Measurements from ENCODE around the gene SLC22A6. TPM values are rescaled to one million over a fixed set of nuclear protein-coding genes. Genes with fewer than 3 reads are reported as not detected.

The SLC22A6 gene, protein sequence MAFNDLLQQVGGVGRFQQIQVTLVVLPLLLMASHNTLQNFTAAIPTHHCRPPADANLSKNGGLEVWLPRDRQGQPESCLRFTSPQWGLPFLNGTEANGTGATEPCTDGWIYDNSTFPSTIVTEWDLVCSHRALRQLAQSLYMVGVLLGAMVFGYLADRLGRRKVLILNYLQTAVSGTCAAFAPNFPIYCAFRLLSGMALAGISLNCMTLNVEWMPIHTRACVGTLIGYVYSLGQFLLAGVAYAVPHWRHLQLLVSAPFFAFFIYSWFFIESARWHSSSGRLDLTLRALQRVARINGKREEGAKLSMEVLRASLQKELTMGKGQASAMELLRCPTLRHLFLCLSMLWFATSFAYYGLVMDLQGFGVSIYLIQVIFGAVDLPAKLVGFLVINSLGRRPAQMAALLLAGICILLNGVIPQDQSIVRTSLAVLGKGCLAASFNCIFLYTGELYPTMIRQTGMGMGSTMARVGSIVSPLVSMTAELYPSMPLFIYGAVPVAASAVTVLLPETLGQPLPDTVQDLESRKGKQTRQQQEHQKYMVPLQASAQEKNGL
- polyA plus RNA-seq = not detected
- long read RNA-seq, donor 1 = 0 reads
- long read RNA-seq, donor 2 = 0 reads
- long read RNA-seq, donor 3 = 0 reads
- long read RNA-seq, donor 4 = 0 reads
- long read RNA-seq, donor 5 = 0 reads
- long read RNA-seq, donor 6 = 0 reads
- long read RNA-seq, donor 7 = 0 reads
- long read RNA-seq, donor 8 = 0 reads
- long read RNA-seq, donor 9 = 0 reads
- long read RNA-seq, donor 10 = 0 reads
- long read RNA-seq, donor 11 = 0 reads

DNA sequence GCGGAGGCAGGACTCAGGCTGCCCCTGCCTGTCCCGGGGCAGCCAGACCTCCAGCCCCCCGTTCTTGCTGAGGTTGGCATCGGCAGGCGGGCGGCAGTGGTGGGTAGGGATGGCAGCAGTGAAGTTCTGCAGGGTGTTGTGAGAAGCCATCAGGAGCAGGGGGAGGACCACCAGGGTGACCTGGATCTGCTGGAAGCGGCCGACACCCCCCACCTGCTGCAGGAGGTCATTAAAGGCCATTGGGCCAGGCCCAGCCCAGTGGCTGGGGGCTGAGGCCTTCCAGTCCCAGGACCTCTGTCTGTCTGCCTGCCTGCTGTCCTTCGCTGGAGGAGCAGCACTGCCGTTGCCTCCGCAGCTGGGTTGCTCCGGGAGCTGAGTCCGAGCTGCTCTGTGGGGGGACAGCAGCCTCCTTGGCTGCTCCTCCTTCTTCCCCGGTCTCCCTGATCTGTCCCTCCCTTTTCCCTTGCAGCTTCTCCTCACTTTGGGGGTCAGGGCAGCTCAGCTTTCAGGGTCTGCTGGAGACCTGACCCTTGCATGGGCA is at the start of gene SLC22A6:
TSS of gene SLC22A6 (minus strand) at position 517 of the 541 bp plus-strand sequence. CDS start at position 240, 277 bp downstream.
- Histone ChIP-seq H3K4me1 (ENCODE audit: control insufficient read depth, insufficient read depth, low read length) (no peaks in the 10 kb centered on the region), H3K27ac (ENCODE audit: low read length) (no peak within 1 kb of the TSS), H3K4me3 (ENCODE audit: low read length) (no peak within 1 kb of the TSS), H3K27me3 (ENCODE audit: control insufficient read depth, insufficient read depth, low read length) (peaks cover 13% of the 10 kb centered on the region), H3K36me3 (ENCODE audit: control insufficient read depth, insufficient read depth, low read length) (no peaks in the 10 kb centered on the region), H3K9me3 (ENCODE audit: control insufficient read depth, low read depth, low read length) (no peaks in the 10 kb centered on the region)
- no peak for DNase-seq
- WGBS (ENCODE audit: insufficient coverage, low lambda C conversion rate) = no CpG with 5 or more reads among the region's 14 CpGs

DNA sequence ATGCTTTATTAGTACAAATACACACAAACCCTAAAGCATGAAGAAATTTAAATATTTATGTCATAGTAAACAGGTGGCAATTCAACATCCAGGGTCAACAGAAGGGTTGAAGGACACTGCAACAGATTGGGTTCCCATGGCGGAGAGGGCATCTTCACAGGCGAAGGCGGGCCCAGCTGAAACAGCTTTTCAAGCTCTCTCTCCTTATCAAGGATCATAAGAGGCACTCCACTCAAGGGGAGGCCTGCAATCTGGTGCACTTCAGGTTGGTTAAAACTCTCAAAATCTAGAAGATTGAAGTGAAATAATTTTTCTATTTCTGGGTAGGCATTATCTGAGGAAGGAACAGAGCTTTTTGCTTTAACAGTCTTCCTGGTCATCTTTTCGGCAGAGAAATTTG is 47.7 kb upstream of the SLC22A6 start:
- WGBS (ENCODE audit: insufficient coverage, low lambda C conversion rate) = no CpG with 5 or more reads among the region's 4 CpGs
- H3K4me3 ChIP-seq (ENCODE audit: low read length) = no peak overlapping the region

DNA sequence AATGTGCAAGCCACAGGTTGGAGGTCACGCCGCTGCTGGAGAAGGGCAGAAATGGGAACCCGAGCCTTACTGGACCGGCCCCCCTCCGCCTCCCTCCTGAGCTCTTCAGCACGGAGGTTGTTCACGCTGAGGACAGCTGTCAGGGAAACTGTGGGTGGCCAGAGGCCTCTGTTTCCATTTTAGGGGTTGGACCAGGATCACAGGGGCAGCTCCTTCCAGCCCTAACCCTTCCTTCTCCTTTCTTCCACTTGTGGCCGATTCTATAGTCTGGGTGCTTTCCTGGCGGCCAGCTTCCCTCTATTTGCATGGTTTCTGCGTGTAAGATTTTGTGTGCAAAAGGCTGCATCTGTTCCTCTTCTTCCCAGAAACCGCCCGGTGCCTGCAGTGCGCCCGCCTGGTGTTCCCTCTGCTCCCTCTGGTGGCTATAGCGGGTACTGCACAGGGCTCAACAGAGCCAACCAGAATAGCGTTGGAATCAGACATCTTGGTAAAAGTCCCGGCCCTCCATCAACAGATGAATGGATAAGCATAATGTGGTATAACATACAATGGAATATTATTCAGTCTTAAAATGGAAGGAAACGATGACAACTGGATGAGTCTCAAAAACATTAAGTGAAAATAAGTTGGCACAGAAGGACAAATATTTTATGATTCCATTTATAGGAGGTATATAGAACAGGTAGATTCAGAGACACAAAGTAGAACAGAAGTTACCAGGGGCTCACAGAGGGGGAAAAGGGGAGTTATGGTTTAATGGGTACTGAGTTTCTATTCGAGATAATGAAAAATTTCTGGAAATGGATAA is 39.3 kb upstream of the SLC22A6 start:
- Histone ChIP-seq H3K36me3 (ENCODE audit: control insufficient read depth, insufficient read depth, low read length) (no peaks in the 10 kb centered on the region), H3K4me3 (ENCODE audit: low read length) (no peak overlapping the region), H3K27me3 (ENCODE audit: control insufficient read depth, insufficient read depth, low read length) (no peaks in the 10 kb centered on the region), H3K9me3 (ENCODE audit: control insufficient read depth, low read depth, low read length) (no peaks in the 10 kb centered on the region), H3K4me1 (ENCODE audit: control insufficient read depth, insufficient read depth, low read length) (no peaks in the 10 kb centered on the region), H3K27ac (ENCODE audit: low read length) (no peak overlapping the region)
- 0% methylated on average over 1 of the region's 19 CpGs for WGBS (ENCODE audit: insufficient coverage, low lambda C conversion rate)
- peak; percentile 62 to 66 for DNase-seq

More for the DNA sequence above, 47.7 kb upstream of the SLC22A6 start:
- no peaks in the 10 kb centered on the region for H3K4me1 ChIP-seq (ENCODE audit: control insufficient read depth, insufficient read depth, low read length)
- no peaks in the 10 kb centered on the region for H3K27me3 ChIP-seq (ENCODE audit: control insufficient read depth, insufficient read depth, low read length)
- no peak overlapping the region for H3K27ac ChIP-seq (ENCODE audit: low read length)
- no peak for DNase-seq
- H3K9me3 ChIP-seq (ENCODE audit: control insufficient read depth, low read depth, low read length) = no peaks in the 10 kb centered on the region
- H3K36me3 ChIP-seq (ENCODE audit: control insufficient read depth, insufficient read depth, low read length) = no peaks in the 10 kb centered on the region

DNA sequence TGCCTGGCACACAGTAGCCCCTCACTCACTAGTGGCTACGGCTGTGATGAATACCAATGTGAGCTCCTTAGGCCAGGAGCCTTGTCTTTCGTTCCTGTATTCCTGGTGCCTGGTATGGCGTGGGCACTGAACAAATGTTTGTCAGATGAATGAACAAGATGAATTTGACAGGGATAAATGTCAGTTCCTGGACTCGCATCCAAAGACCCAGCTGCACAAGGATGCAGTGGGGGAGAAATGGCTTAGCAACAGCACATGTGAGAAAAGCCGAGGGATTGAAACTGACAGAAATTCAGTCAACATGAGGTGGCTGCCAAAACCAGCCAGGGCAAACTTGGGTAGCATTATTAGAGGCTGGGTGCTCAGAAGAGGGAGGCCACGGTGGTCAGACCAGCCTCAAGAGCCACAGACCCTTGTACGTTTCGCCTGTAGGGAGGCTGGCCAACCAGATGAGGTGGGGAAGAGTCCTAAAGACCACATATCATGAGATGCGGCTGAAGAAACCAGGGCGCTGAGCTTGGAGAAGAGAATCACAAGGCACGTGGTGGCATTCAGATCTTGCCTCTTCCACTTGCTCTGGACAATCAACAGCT is 38.6 kb upstream of the SLC22A6 start:
- Histone ChIP-seq H3K9me3 (ENCODE audit: control insufficient read depth, low read depth, low read length) (no peaks in the 10 kb centered on the region), H3K4me1 (ENCODE audit: control insufficient read depth, insufficient read depth, low read length) (no peaks in the 10 kb centered on the region), H3K27me3 (ENCODE audit: control insufficient read depth, insufficient read depth, low read length) (no peaks in the 10 kb centered on the region), H3K27ac (ENCODE audit: low read length) (no peak overlapping the region), H3K4me3 (ENCODE audit: low read length) (no peak overlapping the region), H3K36me3 (ENCODE audit: control insufficient read depth, insufficient read depth, low read length) (no peaks in the 10 kb centered on the region)
- DNase-seq = no peak
- 60% methylated on average over 1 of the region's 11 CpGs for WGBS (ENCODE audit: insufficient coverage, low lambda C conversion rate)

DNA sequence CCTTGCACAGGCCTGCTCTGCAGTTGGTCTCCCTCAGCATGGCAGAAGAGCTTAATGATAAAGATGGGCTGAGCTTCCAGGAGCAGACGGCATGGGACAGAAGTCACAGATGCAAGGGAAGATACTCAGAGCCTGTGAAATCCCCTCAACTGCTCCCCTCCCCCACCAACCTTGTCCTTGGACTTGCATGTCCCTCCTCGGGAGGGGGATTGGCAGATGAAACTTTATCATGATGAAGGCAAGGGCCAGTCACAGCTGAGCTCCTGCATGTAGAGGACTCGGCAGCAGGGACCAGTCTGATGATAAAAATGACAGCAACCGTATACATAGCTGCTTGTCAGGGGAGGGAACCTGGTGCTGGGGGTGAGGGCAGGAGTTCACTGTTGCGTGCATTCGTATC is 37.7 kb upstream of the SLC22A6 start:
- WGBS (ENCODE audit: insufficient coverage, low lambda C conversion rate) = no CpG with 5 or more reads among the region's 6 CpGs
- Histone ChIP-seq H3K27me3 (ENCODE audit: control insufficient read depth, insufficient read depth, low read length) (no peaks in the 10 kb centered on the region), H3K4me1 (ENCODE audit: control insufficient read depth, insufficient read depth, low read length) (no peaks in the 10 kb centered on the region), H3K27ac (ENCODE audit: low read length) (no peak overlapping the region), H3K4me3 (ENCODE audit: low read length) (no peak overlapping the region), H3K9me3 (ENCODE audit: control insufficient read depth, low read depth, low read length) (no peaks in the 10 kb centered on the region), H3K36me3 (ENCODE audit: control insufficient read depth, insufficient read depth, low read length) (no peaks in the 10 kb centered on the region)
- no peak for DNase-seq

DNA sequence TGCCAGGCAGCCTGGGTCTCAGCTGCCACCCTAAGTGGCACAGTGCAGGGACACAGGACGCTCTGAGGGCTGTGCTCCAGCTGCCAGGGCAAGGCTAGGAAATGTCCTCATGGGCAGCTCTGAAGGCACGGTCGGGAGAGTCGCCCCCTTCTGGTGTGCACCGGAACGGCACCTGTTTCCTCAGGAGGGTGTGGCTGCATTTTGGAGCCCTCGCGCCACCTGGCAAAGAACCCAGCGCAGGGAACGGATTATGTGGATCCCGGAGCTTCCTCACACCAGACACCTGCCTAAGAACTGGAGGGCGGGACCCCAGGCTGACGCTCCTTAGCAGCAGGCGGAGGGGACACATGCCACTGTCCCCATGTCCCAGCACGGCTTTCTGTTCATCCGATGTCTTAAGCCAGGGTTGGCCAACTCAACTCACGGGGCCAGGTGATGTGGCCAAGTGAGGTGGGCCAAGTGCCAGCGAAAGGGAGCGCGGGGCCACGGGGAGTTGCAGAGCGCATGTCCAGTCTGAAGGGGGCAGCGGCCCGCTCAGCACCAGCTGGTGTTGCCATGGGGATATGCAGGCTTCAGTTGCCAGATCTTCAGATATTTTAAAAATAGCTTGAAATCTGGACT is 36.0 kb upstream of the SLC22A6 start:
- H3K9me3 ChIP-seq (ENCODE audit: control insufficient read depth, low read depth, low read length) = no peaks in the 10 kb centered on the region
- no peaks in the 10 kb centered on the region for H3K36me3 ChIP-seq (ENCODE audit: control insufficient read depth, insufficient read depth, low read length)
- no CpG with 5 or more reads among the region's 24 CpGs for WGBS (ENCODE audit: insufficient coverage, low lambda C conversion rate)
- no peak overlapping the region for H3K4me3 ChIP-seq (ENCODE audit: low read length)
- no peaks in the 10 kb centered on the region for H3K4me1 ChIP-seq (ENCODE audit: control insufficient read depth, insufficient read depth, low read length)
- no peak for DNase-seq
- no peak overlapping the region for H3K27ac ChIP-seq (ENCODE audit: low read length)
- H3K27me3 ChIP-seq (ENCODE audit: control insufficient read depth, insufficient read depth, low read length) = no peaks in the 10 kb centered on the region

DNA sequence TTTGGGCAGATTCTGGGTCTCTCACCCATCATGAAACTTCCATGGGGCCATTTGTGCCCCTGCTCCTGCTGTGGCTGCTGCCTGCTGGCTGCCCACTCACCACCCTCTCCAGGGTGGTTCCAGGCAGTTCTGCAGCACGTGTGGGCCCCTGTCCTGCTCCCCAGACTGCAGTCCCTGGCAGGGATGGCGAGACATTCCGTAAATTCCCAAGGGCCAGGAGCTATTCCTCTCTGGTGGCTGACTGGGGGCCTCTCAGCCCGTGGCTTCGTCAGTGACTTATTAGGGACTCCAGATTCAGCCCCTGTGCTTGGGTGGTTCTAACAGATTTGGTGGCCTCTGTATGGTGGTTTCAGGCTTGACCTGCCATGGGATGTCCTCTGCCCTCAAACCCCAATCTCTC is 34.7 kb upstream of the SLC22A6 start:
- DNase-seq = no peak
- no peaks in the 10 kb centered on the region for H3K4me1 ChIP-seq (ENCODE audit: control insufficient read depth, insufficient read depth, low read length)
- no peaks in the 10 kb centered on the region for H3K36me3 ChIP-seq (ENCODE audit: control insufficient read depth, insufficient read depth, low read length)
- no peaks in the 10 kb centered on the region for H3K9me3 ChIP-seq (ENCODE audit: control insufficient read depth, low read depth, low read length)
- H3K4me3 ChIP-seq (ENCODE audit: low read length) = no peak overlapping the region
- H3K27ac ChIP-seq (ENCODE audit: low read length) = no peak overlapping the region
- no peaks in the 10 kb centered on the region for H3K27me3 ChIP-seq (ENCODE audit: control insufficient read depth, insufficient read depth, low read length)
- no CpG with 5 or more reads among the region's 5 CpGs for WGBS (ENCODE audit: insufficient coverage, low lambda C conversion rate)

DNA sequence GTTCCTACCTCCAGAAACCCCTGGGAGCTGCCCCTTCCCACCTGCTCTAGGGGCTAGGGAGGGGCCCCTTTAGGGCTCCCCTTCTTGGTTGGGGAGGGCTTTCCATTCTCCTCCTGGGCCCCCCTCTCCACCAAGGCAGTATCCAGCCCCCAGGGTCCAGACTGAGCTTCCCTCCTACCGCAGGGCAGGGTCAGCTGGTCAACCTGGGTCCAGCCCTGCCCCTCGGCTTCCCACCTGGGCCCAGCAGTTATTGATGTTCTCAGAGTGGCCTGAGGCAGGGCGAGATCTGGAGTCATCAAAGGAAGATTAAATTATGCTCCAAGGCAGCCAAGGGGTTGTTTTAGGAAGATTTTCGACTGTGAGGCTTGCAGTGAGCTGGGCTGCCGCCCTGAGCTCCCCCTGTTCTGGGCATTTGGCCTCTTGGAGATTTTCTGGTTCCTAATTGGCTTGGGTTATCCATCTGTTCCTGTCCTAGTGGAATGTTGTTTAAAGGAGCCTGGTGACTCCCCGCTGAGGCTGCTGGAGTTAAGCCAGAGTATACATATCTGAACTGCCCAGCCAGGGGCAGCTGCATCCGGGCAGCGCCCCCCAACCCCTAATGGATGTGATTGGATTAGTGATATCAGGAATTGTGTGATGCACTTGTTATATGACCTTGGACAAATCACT is 32.7 kb upstream of the SLC22A6 start:
- no peak overlapping the region for H3K27ac ChIP-seq (ENCODE audit: low read length)
- H3K27me3 ChIP-seq (ENCODE audit: control insufficient read depth, insufficient read depth, low read length) = no peaks in the 10 kb centered on the region
- no peaks in the 10 kb centered on the region for H3K9me3 ChIP-seq (ENCODE audit: control insufficient read depth, low read depth, low read length)
- H3K36me3 ChIP-seq (ENCODE audit: control insufficient read depth, insufficient read depth, low read length) = no peaks in the 10 kb centered on the region
- no CpG with 5 or more reads among the region's 8 CpGs for WGBS (ENCODE audit: insufficient coverage, low lambda C conversion rate)
- H3K4me1 ChIP-seq (ENCODE audit: control insufficient read depth, insufficient read depth, low read length) = no peaks in the 10 kb centered on the region
- no peak overlapping the region for H3K4me3 ChIP-seq (ENCODE audit: low read length)
- DNase-seq = no peak

DNA sequence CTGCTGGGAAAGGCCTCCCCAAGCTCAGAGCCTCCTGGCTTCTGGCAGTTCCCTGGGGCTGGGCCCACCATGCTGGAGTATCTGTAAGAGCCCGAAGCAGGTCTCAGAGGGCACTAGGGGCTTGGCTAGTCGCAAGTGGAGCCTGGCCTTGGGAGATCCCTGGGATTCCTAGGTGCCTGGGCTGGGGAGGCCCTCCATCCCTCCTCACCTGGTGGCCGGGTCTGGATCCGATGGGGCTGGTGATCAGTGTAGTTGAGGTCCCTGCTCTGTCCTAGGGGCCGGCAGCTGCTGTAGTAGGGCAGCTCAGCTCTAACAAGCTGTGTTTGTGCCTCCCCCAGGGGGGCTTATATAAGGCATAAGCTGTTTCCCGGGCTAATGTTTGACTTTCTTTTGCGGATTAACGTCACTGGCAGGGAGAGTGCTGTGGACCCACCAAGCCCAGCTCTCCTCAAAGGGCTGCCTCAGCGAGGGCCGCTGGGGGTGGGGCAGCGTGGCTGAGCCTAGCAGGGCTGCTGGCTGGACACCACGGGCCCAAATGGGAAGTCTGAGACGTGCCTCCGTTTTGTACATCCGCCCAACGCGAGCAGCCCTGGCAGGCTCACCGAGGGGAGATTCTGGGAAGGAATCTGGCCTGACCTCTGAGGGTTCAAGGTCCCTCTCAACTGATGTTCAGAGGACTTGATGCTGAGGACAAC is 30.9 kb upstream of the SLC22A6 start, which contains the start of gene SLC22A8:
TSS of gene SLC22A8 (minus strand) at position 321 of the 695 bp plus-strand sequence. CDS start 883 bp downstream, outside the sequence.
- no peak for DNase-seq
- no CpG with 5 or more reads among the region's 18 CpGs for WGBS (ENCODE audit: insufficient coverage, low lambda C conversion rate)
- Histone ChIP-seq H3K4me3 (ENCODE audit: low read length) (no peak within 1 kb of the TSS), H3K9me3 (ENCODE audit: control insufficient read depth, low read depth, low read length) (no peaks in the 10 kb centered on the region), H3K27me3 (ENCODE audit: control insufficient read depth, insufficient read depth, low read length) (no peaks in the 10 kb centered on the region), H3K36me3 (ENCODE audit: control insufficient read depth, insufficient read depth, low read length) (no peaks in the 10 kb centered on the region), H3K4me1 (ENCODE audit: control insufficient read depth, insufficient read depth, low read length) (no peaks in the 10 kb centered on the region), H3K27ac (ENCODE audit: low read length) (no peak within 1 kb of the TSS)

All from large intestine (tissue), 12 donors.